A673 (cell line): ENCODE data around the gene FBXL7.

Source experiments
- CTCF ChIP-seq: fragments of 300-800, 200-600 bp; sonication (generic); conservative IDR thresholded peaks from 2 replicates; pipeline ENCODE4 v1.5.1; 2017; ENCODE audit warnings: low read depth, mild to moderate bottlenecking, antibody characterized with exemption, low read length, moderate library complexity, mixed read lengths
- EZH2 ChIP-seq: fragments of 200-600 bp; sonication (generic); IDR thresholded peaks from 2 replicates; pipeline ENCODE4 v1.6.1; 2017; ENCODE audit warnings: borderline replicate concordance, low read depth, mild to moderate bottlenecking, mixed read lengths, antibody characterized with exemption, low read length; ENCODE audit not compliant: poor library complexity, severe bottlenecking

- TF ChIP-seq CTCF (no peak), EZH2 (no peak)
Observed at GRCh38 chr5:15592728-15593127, 92.7 kb downstream of the FBXL7 start.
